Left lung (tissue), 10 donors: ENCODE data around the gene HOXA11. TPM values are rescaled to one million over a fixed set of nuclear protein-coding genes. Genes with fewer than 3 reads are reported as not detected.

Experiments used
- ATAC-seq: fragments of 200-7000 bp; cut with Tn5 transposase; one replicate; pipeline ENCODE4 v1.9.1; 2020; ENCODE audit warnings: moderate library complexity
- DNase-seq, 4 donors: peaks; one replicate each; pipeline ENCODE4 v3.0.0-alpha.2; 2013 to 2020
- H3K27ac ChIP-seq, 2 donors: fragments of 200-600 bp; sonication (generic) in 1 of 2; one replicate each; pipeline versions ENCODE4 v1.5.0 to v1.8.0; 2020 to 2021
- H3K27me3 ChIP-seq, 2 donors: fragments of 200-600 bp; sonication (generic) in 1 of 2; one replicate each; pipeline versions ENCODE4 v1.5.0 to v1.8.0; 2020 to 2021
- H3K36me3 ChIP-seq, 2 donors: fragments of 200-600 bp; sonication (generic) in 1 of 2; one replicate each; pipeline versions ENCODE4 v1.5.0 to v1.8.0; 2020 to 2021
- H3K4me1 ChIP-seq, 2 donors: fragments of 200-600 bp; one replicate each; pipeline ENCODE4 v1.8.0; 2021
- H3K4me3 ChIP-seq, 2 donors: fragments of 200-600 bp; sonication (generic) in 1 of 2; one replicate each; pipeline versions ENCODE4 v1.5.0 to v1.8.0; 2020 to 2021; ENCODE audit warnings: mild to moderate bottlenecking in 1 of 2
- H3K9me3 ChIP-seq, 2 donors: fragments of 200-600 bp; sonication (generic) in 1 of 2; one replicate each; pipeline versions ENCODE4 v1.5.0 to v1.8.0; 2020 to 2021
- CTCF ChIP-seq, 2 donors: fragments of 200-600 bp; sonication (generic) in 1 of 2; IDR thresholded peaks; one replicate each; pipeline versions ENCODE4 v1.5.0 to v1.8.0; 2021; ENCODE audit warnings: antibody characterized with exemption in 2 of 2
- intact Hi-C, 2 donors: fragments of 100-400 bp; cut with DNase I; formaldehyde crosslinking; loops; one replicate each; pipeline versions ENCODE4 v1.11.2 to v1.14.2; 2022
- polyA plus RNA-seq, 6 donors: library from polyadenylated mRNA; unstranded; fragments of 120-200 nt; gene quantifications; one replicate each; pipeline ENCODE4 v1.2.1, GENCODE V29; 2013; ENCODE audit not compliant: insufficient read length in 6 of 6
- total RNA-seq, 2 donors: library from RNA; stranded (reverse); fragmentation: NEBNext Ultra II Directional; extraction: Animal tissue kit (Norgen Biotek cat#: 25700); gene quantifications; one replicate each; pipeline ENCODE4 v1.2.1, GENCODE V29; 2021
- donor health status: DM: no; HTN: yes; CAD: no.
- donor health status: DM: no; HTN: no; CAD: no.

Gene HOXA11
- total and polyA plus RNA-seq, 8 donors, result 0.10 to 0.23 (median 0.13) TPM; not detected in 4

- peak overlapping the region; percentile 74 to 87 for H3K27ac ChIP-seq
- H3K4me3 ChIP-seq, result peak overlapping the region; percentile 6 to 52
- H3K27me3 ChIP-seq, result peaks cover 35 to 100% of the 10 kb centered on the region in 2 donors
These were observed 40.9 kb downstream of the HOXA11 start for GRCh38 chr7:27143950-27144780.

GRCh38 chr7:27143023-27143949, 41.7 kb downstream of the HOXA11 start, which contains the start of gene HOXA5:
TSS of gene HOXA5 (minus strand) at chr7:27143681. CDS start at chr7:27143607, 74 bp downstream.
- peak within 1 kb of the TSS; percentile 86 to 92 for H3K27ac ChIP-seq
- intact Hi-C loops, result loop anchor here in 1 of 2 donors (2.0 to 5.0 kb wide), 2 partner anchors 46 to 286 kb away; partner anchors contain the start of gene HOXA1
- H3K4me1 ChIP-seq, result peaks cover 0 to 15% of the 10 kb centered on the region in 2 donors
- peak within 1 kb of the TSS; percentile 52 to 56 for H3K4me3 ChIP-seq
- H3K36me3 ChIP-seq, result no peaks in the 10 kb centered on the region
- ATAC-seq (peak; percentile 77), DNase-seq (peak in 3 of 4 donors; percentile 81 to 97 (median 94))
- H3K9me3 ChIP-seq, result no peaks in the 10 kb centered on the region
- peaks cover 35 to 100% of the 10 kb centered on the region in 2 donors for H3K27me3 ChIP-seq
- TF ChIP-seq CTCF (IDR thresholded peaks at IDR 0.05), result peak; percentile 69 to 71

More at GRCh38 chr7:27143950-27144780, 40.9 kb downstream of the HOXA11 start:
- Histone ChIP-seq H3K36me3 (no peaks in the 10 kb centered on the region), H3K4me1 (peaks cover 0 to 24% of the 10 kb centered on the region in 2 donors), H3K9me3 (no peaks in the 10 kb centered on the region)
- intact Hi-C loops, result loop anchor here in 1 of 2 donors (2.0 to 5.0 kb wide), 2 partner anchors 47 to 287 kb away; partner anchors contain the start of gene HOXA1
- no peak for ATAC-seq
- DNase-seq, result peak in 1 of 4 donors; percentile 32
- TF ChIP-seq CTCF (IDR thresholded peaks at IDR 0.05), result no peak

GRCh38 chr7:27142580-27143022, 42.4 kb downstream of the HOXA11 start:
- Histone ChIP-seq H3K36me3 (no peaks in the 10 kb centered on the region), H3K9me3 (no peaks in the 10 kb centered on the region), H3K27ac (peak overlapping the region; percentile 86 to 92), H3K4me1 (peaks cover 0 to 9% of the 10 kb centered on the region in 2 donors), H3K4me3 (peak overlapping the region; percentile 52 to 56), H3K27me3 (peaks cover 29 to 100% of the 10 kb centered on the region in 2 donors)
- TF ChIP-seq CTCF (IDR thresholded peaks at IDR 0.05), result no peak
- no peak for DNase-seq
- intact Hi-C loops, result loop anchor here in 1 of 2 donors (2.0 to 5.0 kb wide), 2 partner anchors 45 to 286 kb away; partner anchors contain the start of gene HOXA1
- ATAC-seq, result no peak

GRCh38 chr7:27141923-27142579, 43.0 kb downstream of the HOXA11 start:
- Histone ChIP-seq H3K4me1 (peaks cover 0 to 9% of the 10 kb centered on the region in 2 donors), H3K27me3 (peaks cover 24 to 100% of the 10 kb centered on the region in 2 donors), H3K9me3 (no peaks in the 10 kb centered on the region), H3K27ac (peak overlapping the region; percentile 86 to 92), H3K4me3 (peak overlapping the region; percentile 52 to 56), H3K36me3 (no peaks in the 10 kb centered on the region)
- DNase-seq (peak in 2 of 4 donors; percentile 41 to 60), ATAC-seq (no peak)
- intact Hi-C loops, result loop anchor here in 1 of 2 donors (2.0 to 5.0 kb wide), 2 partner anchors 45 to 285 kb away; partner anchors contain the start of gene HOXA1
- no peak for TF ChIP-seq CTCF (IDR thresholded peaks at IDR 0.05)
